Activated CD8-positive, alpha-beta T cell treated with anti-CD3 and anti-CD28 coated beads for 36 hours (primary cell): ENCODE measurements around the gene RAD51B. TPM values are rescaled to one million over a fixed set of nuclear protein-coding genes. Genes with fewer than 3 reads are reported as not detected.

ENCODE experiments used
- ATAC-seq: fragments of 200-7000 bp; cut with Tn5 transposase; one replicate; pipeline ENCODE4 v1.10.0; 2021; ENCODE audit warnings: mild to moderate bottlenecking, moderate library complexity
- CTCF ChIA-PET: fragments of 350-600 bp; sonication (Branson Sonifier 250); formaldehyde crosslinking; loops from one replicate; lab custom pipeline; 2021; ENCODE audit warnings: antibody characterized with exemption; lab: Charles Lee
- POLR2A ChIA-PET: fragments of 350-600 bp; sonication (Branson Sonifier 250); formaldehyde crosslinking; loops from one replicate; lab custom pipeline; 2021; ENCODE audit warnings: antibody characterized with exemption; lab: Charles Lee
- DNase-seq: peaks from one replicate; pipeline ENCODE4 v3.0.0-alpha.2; 2020
- H3K27ac Mint-ChIP-seq: one replicate; pipeline ENCODE4 v1.8.0; 2021; ENCODE audit warnings: mild to moderate bottlenecking, mixed read lengths
- H3K27me3 Mint-ChIP-seq: one replicate; pipeline ENCODE4 v1.8.0; 2021; ENCODE audit warnings: mixed read lengths
- H3K36me3 Mint-ChIP-seq: one replicate; pipeline ENCODE4 v1.8.0; 2021; ENCODE audit warnings: low read depth, mixed read lengths
- H3K4me1 Mint-ChIP-seq: one replicate; pipeline ENCODE4 v1.8.0; 2021; ENCODE audit warnings: low read depth, mixed read lengths
- H3K4me3 Mint-ChIP-seq: one replicate; pipeline ENCODE4 v1.8.0; 2021; ENCODE audit warnings: mild to moderate bottlenecking, moderate library complexity, mixed read lengths
- H3K9me3 Mint-ChIP-seq: one replicate; pipeline ENCODE4 v1.8.0; 2021; ENCODE audit warnings: mixed read lengths
- intact Hi-C: fragments of 100-400 bp; cut with micrococcal nuclease; formaldehyde crosslinking; loops from one replicate; pipeline ENCODE4 v1.10.0; 2022
- total RNA-seq, 2 experiments: library from RNA; stranded (reverse); gene quantifications; one replicate each; pipeline ENCODE4 v1.2.3, GENCODE V29; 2021
- TF ChIP-seq, protein P1 (sequence below): fragments of 200-600 bp; IDR thresholded peaks from one replicate; pipeline ENCODE4 v1.8.0; 2022; ENCODE audit warnings: antibody characterized with exemption, mild to moderate bottlenecking

RAD51B gene
- total RNA-seq, 2 experiments from 2014 or later: 38.2 to 40.6 TPM

DNA sequence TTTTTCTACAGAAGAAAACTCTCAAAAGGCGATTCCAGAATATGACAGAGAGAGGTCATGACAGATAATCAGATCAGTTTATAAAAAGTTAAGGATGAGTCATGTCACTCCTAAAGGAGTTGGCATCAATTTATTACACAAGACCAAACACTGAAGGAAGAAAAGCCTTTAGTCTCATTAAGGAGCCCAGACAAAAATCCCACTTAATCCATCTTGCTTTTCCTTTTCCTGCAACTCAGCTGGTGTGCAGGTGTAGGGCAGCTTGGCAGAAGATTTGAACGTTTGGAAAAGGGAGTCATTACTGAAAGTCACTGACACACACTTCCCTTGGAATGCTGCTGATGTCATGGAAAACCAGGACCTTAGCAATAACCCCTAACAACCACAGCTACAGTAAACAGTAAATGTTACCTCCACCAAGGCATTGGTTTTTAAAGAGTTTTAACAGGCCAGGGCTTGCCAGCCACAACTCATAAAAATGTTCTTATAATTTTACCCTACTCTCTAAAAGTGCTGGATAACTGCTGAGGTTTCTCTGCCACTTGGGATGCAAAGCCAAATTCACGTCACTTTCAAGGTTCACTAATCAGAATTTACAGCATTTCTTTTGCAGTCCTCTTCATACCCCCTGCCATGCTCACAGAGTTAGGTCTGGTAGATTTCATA lies 320.6 kb downstream of the RAD51B start:
- H3K9me3 Mint-ChIP-seq: no peaks in the 10 kb centered on the region
- POLR2A ChIA-PET: no interaction called here
- ATAC-seq: no peak
- H3K27me3 Mint-ChIP-seq: no peaks in the 10 kb centered on the region
- no peak for DNase-seq
- TF ChIP-seq, protein P1, sequence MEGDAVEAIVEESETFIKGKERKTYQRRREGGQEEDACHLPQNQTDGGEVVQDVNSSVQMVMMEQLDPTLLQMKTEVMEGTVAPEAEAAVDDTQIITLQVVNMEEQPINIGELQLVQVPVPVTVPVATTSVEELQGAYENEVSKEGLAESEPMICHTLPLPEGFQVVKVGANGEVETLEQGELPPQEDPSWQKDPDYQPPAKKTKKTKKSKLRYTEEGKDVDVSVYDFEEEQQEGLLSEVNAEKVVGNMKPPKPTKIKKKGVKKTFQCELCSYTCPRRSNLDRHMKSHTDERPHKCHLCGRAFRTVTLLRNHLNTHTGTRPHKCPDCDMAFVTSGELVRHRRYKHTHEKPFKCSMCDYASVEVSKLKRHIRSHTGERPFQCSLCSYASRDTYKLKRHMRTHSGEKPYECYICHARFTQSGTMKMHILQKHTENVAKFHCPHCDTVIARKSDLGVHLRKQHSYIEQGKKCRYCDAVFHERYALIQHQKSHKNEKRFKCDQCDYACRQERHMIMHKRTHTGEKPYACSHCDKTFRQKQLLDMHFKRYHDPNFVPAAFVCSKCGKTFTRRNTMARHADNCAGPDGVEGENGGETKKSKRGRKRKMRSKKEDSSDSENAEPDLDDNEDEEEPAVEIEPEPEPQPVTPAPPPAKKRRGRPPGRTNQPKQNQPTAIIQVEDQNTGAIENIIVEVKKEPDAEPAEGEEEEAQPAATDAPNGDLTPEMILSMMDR: no peak
- H3K4me1 Mint-ChIP-seq: peaks cover 15% of the 10 kb centered on the region
- CTCF ChIA-PET: no interaction called here
- no peaks in the 10 kb centered on the region for H3K36me3 Mint-ChIP-seq
- no peak overlapping the region for H3K4me3 Mint-ChIP-seq
- no peak overlapping the region for H3K27ac Mint-ChIP-seq
- intact Hi-C loops: no loop called here

DNA sequence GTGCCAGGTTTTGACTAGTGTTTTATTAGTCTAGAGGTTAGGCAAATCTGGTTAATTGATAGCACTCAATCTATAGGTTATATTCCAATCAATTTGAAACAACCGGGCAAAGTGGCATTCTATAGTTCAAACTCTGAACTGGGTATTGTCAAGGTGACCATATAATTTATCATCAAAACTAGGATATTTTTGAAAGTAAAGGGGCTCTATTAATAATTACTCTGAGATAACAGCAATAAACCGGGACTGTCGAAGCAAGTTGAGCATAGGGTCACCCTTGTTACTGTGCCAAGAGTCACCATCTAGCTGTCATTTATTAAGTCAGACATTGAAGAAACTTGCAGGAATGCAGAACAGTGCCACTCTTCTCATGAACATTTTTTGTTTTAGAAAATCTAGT lies 321.2 kb downstream of the RAD51B start:
- no peak for DNase-seq
- peaks cover 15% of the 10 kb centered on the region for H3K4me1 Mint-ChIP-seq
- H3K4me3 Mint-ChIP-seq: no peak overlapping the region
- H3K9me3 Mint-ChIP-seq: no peaks in the 10 kb centered on the region
- ChIA-PET POLR2A (no interaction called here), CTCF (no interaction called here)
- no peaks in the 10 kb centered on the region for H3K36me3 Mint-ChIP-seq
- no peak overlapping the region for H3K27ac Mint-ChIP-seq
- intact Hi-C loops: no loop called here
- no peak for ATAC-seq
- TF ChIP-seq, protein P1: no peak
- H3K27me3 Mint-ChIP-seq: no peaks in the 10 kb centered on the region

DNA sequence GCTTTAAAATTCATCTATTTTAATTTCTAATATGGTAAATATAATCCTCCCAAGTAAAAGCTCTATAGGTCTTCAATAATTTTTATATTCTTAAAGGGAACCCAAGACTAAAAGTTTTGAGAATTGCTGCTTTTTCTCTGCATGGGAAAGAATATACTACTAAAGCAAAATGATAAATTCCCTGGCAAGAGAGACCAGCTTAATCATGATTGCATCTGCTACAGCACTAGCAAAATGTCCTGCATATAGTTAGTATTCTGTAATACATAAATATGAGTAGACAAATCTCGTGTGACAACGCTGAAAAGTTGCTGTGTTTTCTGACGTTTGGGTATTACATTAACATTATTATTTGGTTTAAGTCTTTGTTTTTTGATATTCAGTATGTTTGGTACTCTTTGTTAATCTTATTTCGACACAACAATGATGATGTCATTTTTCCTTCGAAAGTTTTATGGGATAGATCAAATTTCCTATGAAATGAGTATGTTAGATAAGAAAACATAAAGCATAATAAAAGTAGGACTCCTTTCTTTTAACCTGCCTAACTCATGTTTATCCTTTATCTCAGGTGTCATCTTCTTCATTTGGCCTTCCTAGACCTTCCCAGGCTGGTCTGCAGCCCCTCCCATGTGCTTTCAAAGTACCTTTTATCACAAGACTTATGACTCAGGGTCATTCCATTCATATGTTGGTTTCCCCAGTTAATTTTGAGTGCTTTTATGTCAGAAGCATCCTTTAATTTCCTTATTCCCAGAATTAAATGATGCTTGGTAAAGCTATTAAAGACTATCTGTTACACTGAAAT lies 321.9 kb downstream of the RAD51B start:
- ChIA-PET CTCF (no interaction called here), POLR2A (interaction anchor here (0.6 kb wide), 1 partner anchor 74 kb away, joined by 4 read pairs; no protein-coding TSS in a partner anchor)
- Mint-ChIP-seq H3K27ac (no peak overlapping the region), H3K27me3 (no peaks in the 10 kb centered on the region), H3K9me3 (no peaks in the 10 kb centered on the region), H3K4me1 (peaks cover 15% of the 10 kb centered on the region), H3K4me3 (no peak overlapping the region), H3K36me3 (no peaks in the 10 kb centered on the region)
- DNase-seq: no peak
- no peak for ATAC-seq
- TF ChIP-seq, protein P1: no peak
- intact Hi-C loops: no loop called here

DNA sequence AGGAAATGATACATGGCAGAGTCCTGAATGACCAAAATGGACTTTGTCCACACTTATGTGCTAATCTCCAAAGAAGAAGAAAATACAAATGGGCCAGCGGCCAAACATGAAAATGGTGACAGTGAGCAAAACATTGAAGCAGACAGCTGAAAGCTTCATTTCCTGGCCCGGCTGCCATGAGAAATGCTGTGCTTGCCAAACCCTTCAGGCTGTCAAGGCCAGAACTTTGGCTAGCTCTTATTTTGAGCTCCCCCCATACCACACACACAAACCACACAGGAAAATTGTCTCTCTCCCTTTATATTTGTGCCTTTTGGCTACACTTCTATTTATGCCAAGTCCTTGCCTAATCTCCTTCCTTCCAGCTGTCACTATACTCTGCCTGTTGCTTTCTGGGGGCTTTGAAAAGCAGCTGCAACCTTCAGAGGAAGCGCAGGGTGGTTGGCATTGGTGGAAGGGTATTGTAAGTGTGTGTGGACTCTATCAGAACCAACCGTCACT lies 323.8 kb downstream of the RAD51B start:
- Mint-ChIP-seq H3K27me3 (no peaks in the 10 kb centered on the region), H3K4me3 (no peak overlapping the region), H3K9me3 (peaks cover 4% of the 10 kb centered on the region), H3K27ac (no peak overlapping the region), H3K4me1 (peaks cover 16% of the 10 kb centered on the region), H3K36me3 (peaks cover 1% of the 10 kb centered on the region)
- POLR2A ChIA-PET: no interaction called here
- ATAC-seq: no peak
- TF ChIP-seq, protein P1: no peak
- no peak for DNase-seq
- CTCF ChIA-PET: interaction anchor here (0.8 kb wide), 1 partner anchor 23 kb away, joined by 3 read pairs; no protein-coding TSS in a partner anchor
- intact Hi-C loops: no loop called here
